Measurements from ENCODE around the gene SEMA6A.

The SEMA6A gene

DNA sequence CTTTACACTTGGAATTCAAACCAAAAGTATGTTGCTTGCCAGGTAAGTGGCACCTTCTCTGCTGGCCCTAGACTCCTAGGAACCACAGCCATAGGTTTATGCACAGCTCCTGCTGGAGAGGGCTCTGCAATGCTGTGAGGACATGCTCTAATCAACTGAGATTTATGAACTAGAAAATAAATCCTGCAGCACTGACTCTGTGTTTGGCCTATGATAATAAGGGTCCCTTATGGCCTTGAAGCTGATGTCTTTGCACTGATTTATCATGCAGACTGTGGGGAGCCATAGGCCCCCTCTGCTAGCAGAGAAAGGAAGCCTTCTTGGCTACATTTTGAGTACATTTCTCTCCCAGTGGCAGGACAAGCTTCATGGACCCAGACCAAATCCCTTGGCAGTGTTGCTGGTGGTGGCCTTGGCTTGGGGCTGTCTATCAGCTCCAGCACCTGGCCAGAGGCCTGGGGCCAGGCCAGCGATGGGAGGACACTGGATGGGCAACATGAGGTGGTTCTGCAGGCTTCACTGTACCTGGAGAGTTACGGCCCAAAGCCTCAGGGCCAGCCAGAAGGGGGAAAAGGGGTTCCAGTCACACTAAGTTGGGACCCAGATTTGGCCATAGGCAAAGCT lies 178.0 kb downstream of the SEMA6A start:
- ATAC-seq, result no peak

DNA sequence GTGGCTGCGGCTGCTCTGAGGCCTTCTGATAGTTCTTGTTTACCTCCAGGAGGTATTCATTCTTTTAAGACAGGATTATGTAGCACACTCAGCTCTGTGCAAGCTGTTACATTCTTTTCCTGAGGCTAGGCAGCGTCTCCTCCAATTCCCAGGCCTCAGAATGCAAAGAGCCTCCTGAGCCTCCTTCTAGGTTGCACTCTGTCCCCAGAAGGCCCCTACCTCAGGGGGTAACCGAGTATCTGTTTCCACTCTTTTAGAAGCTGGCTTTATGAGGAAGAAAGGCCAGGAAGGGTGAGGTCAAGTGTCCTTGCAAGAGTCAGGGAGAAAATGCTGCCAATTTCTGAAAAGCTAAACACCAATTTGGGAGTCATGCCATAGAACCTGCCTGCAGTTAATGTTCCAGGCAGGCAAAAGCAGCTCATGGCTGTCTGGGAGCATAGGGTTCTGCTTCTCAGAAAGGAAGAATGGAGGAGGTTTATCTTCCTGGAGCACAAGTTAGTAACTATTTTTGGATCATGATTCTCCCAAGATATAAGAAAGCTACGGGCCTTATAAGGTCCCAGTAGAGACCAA lies 178.9 kb downstream of the SEMA6A start:
- no peak for ATAC-seq

DNA sequence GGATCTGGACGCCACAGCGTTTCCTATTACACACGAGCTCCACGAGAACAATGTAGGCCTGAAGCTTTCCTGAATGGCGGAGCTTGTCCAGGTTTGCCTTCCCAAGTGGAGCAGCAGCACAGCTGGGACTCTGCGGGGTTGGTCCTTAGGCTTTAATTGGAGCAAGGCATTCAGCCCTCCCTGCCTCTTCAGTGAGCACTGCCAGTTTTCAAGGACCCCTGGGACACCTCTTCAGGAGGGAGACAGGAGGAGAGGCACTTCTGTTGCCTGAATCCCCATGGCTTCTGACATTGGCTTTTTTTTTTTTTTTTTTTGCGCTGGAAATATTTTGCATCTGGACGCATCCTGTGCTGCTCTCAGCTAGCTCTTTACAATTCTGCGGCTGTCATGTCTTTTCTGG lies 179.4 kb downstream of the SEMA6A start:
- ATAC-seq, result no peak

DNA sequence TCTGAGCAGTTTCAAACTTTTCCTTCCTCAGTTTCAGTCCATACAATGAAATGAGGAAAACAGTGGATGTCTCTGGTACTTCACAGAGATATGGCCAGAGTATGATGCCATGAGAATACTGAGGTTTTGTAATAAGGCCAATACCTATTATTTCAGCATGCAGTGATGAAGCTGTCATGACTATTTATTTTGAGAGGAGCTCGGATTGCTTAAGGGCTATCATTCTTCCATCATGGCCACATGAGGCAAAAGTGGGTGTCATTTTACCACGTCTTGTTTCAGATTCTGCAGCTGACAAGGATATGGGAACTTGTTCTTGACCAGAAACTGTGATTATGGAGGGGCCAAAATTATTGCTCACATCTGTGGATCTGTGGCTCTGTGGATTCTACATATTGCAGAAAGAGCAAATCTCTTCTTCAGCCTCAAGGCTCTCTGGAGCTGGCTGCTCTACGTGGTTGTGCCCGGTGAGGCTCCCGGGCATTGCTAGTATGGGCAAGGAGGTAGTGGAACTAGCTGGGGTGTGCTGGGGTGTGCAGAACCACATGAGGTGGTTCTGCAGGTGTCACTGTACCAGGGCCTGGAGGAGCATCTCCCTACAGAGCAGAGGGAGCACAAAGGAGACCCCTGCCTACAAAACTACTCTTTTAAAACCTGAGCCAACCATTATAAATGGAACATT lies 180.3 kb downstream of the SEMA6A start:
- no peak for ATAC-seq
